Prostate gland (tissue), 2 donors: ENCODE data around the gene BDKRB2. TPM values are rescaled to one million over a fixed set of nuclear protein-coding genes. Genes with fewer than 3 reads are reported as not detected.

ENCODE experiments used
- DNase-seq: peaks from one replicate; pipeline ENCODE4 v3.0.0-alpha.2; 2019; ENCODE audit warnings: low spot score
- H3K27ac ChIP-seq, 2 donors: fragments of 200-600 bp; sonication (generic); 2 replicates each; pipeline ENCODE4 v1.5.1; 2017 to 2019
- H3K27me3 ChIP-seq: fragments of 200-600 bp; sonication (generic); replicated peaks from 2 replicates; pipeline ENCODE4 v1.5.1; 2019; ENCODE audit not compliant: insufficient read depth
- H3K36me3 ChIP-seq, 2 donors: fragments of 200-600 bp; sonication (generic); 1 replicate in 1 of 2; 2 replicates in 1 of 2; pipeline versions ENCODE4 v1.5.1 to v1.8.1; 2017 to 2019
- H3K4me1 ChIP-seq: fragments of 200-600 bp; sonication (generic); replicated peaks from 2 replicates; pipeline ENCODE4 v1.5.1; 2019
- H3K4me3 ChIP-seq, 2 donors: fragments of 200-600 bp; sonication (generic); 2 replicates each; pipeline ENCODE4 v1.5.1; 2017 to 2019
- H3K9me3 ChIP-seq: fragments of 200-600 bp; sonication (generic); 2 replicates; pipeline ENCODE4 v1.5.1; 2017
- POLR2A ChIP-seq: fragments of 450-650 bp; IDR thresholded peaks from one replicate; pipeline ENCODE4 v1.6.1; 2016; ENCODE audit warnings: antibody characterized with exemption, mild to moderate bottlenecking
- POLR2AphosphoS5 ChIP-seq: sonication (generic); formaldehyde crosslinking; IDR thresholded peaks from one replicate; pipeline ENCODE4 v1.6.1; 2017; ENCODE audit warnings: antibody characterized with exemption
- WGBS: methylation state at CpG from one replicate; pipeline ENCODE4 v1.1.5; 2018; 5-methylcytosine and 5-hydroxymethylcytosine counted together
- intact Hi-C: fragments of 100-400 bp; cut with DNase I; formaldehyde crosslinking; loops from one replicate; pipeline ENCODE4 v1.14.2; 2022
- total RNA-seq, 2 donors: library from RNA; depleted of rRNA; stranded (reverse); fragments of >200 nt; gene quantifications; one replicate each; pipeline ENCODE4 v1.1.0, GENCODE V29; 2016
- TF ChIP-seq, protein P1 (sequence below), 4 experiments: fragments of 200-600 bp in 2 of 4; fragments of 450-650 bp in 2 of 4; sonication (generic) in 2 of 4; IDR thresholded peaks; 1 replicate in 3 of 4; 2 replicates in 1 of 4; pipeline ENCODE4 v1.5.1; 2016 to 2019; ENCODE audit warnings: antibody characterized with exemption in 4 of 4, mild to moderate bottlenecking in 2 of 4, moderate library complexity in 2 of 4

BDKRB2 gene
- total RNA-seq, 2 donors from 2014 or later, result 0.97 to 1.2 TPM

- DNase-seq, result no peak
- Histone ChIP-seq H3K4me3 (no peak overlapping the region), H3K36me3 (no peaks in the 10 kb centered on the region), H3K4me1 (no peaks in the 10 kb centered on the region), H3K9me3 (no peaks in the 10 kb centered on the region), H3K27ac (no peak overlapping the region), H3K27me3 (no peaks in the 10 kb centered on the region)
- intact Hi-C loops, result no loop called here
- TF ChIP-seq POLR2A, result no peak
- no peak for TF ChIP-seq POLR2AphosphoS5
- TF ChIP-seq, protein P1, sequence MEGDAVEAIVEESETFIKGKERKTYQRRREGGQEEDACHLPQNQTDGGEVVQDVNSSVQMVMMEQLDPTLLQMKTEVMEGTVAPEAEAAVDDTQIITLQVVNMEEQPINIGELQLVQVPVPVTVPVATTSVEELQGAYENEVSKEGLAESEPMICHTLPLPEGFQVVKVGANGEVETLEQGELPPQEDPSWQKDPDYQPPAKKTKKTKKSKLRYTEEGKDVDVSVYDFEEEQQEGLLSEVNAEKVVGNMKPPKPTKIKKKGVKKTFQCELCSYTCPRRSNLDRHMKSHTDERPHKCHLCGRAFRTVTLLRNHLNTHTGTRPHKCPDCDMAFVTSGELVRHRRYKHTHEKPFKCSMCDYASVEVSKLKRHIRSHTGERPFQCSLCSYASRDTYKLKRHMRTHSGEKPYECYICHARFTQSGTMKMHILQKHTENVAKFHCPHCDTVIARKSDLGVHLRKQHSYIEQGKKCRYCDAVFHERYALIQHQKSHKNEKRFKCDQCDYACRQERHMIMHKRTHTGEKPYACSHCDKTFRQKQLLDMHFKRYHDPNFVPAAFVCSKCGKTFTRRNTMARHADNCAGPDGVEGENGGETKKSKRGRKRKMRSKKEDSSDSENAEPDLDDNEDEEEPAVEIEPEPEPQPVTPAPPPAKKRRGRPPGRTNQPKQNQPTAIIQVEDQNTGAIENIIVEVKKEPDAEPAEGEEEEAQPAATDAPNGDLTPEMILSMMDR (IDR thresholded peaks at IDR 0.05), result no peak
- WGBS, result 24% methylated on average over 9 of the region's 9 CpGs
Measured at GRCh38 chr14:96198430-96199130, 6.1 kb upstream of the BDKRB2 start.

DNA sequence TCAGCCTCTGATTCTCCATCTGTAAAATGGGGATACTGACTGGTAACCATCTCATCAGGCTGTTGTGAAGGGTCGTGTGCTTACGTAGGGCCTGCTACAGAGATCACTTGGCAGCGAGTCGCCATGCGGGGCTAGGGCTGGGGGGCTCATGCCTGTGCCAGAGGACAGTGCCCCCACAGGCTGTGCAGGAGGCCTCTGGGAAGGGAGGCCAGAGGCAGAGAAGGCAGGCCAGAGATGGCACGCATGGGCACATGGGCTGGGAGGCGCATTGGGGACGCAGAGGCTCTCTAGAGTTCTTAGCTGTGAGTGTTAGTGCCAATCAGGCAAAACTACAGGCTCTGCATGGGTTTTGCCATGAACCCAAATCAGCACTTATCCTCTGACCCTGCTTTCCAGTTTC lies 3.5 kb upstream of the BDKRB2 start:
- Histone ChIP-seq H3K4me3 (no peak overlapping the region), H3K27ac (no peak overlapping the region), H3K36me3 (no peaks in the 10 kb centered on the region), H3K4me1 (no peaks in the 10 kb centered on the region), H3K27me3 (no peaks in the 10 kb centered on the region), H3K9me3 (no peaks in the 10 kb centered on the region)
- no peak for DNase-seq
- WGBS, result 95% methylated on average over 8 of the region's 8 CpGs
- intact Hi-C loops, result no loop called here
- TF ChIP-seq POLR2A, result no peak
- no peak for TF ChIP-seq POLR2AphosphoS5
- TF ChIP-seq, protein P1 (IDR thresholded peaks at IDR 0.05), result no peak

DNA sequence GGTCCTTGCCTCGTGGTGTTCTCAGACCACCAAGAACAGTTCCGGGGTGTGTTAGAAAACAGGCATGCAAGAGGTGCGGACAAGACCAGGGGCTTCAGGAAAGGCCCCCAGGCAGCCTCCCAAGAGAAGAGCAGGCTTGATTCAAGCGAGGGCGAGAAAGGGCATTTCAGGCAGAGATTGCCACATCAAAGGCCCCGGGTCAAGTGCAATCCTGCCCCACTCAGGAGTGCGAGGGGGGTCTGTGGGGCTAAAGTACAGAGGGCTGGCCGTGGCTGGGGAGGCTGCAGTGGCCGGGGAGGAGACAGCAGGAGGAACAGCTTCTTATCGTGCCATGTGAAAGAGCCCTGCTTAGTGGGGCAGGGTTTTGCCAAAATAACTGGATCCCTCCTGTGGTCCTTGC lies 2.7 kb upstream of the BDKRB2 start:
- no peaks in the 10 kb centered on the region for H3K9me3 ChIP-seq
- 72% methylated on average over 10 of the region's 10 CpGs for WGBS
- DNase-seq, result no peak
- TF ChIP-seq POLR2AphosphoS5, result no peak
- TF ChIP-seq, protein P1 (IDR thresholded peaks at IDR 0.05), result no peak
- TF ChIP-seq POLR2A, result no peak
- no peaks in the 10 kb centered on the region for H3K36me3 ChIP-seq
- no peak overlapping the region for H3K27ac ChIP-seq
- H3K4me3 ChIP-seq, result no peak overlapping the region
- intact Hi-C loops, result no loop called here
- no peaks in the 10 kb centered on the region for H3K27me3 ChIP-seq
- H3K4me1 ChIP-seq, result no peaks in the 10 kb centered on the region

DNA sequence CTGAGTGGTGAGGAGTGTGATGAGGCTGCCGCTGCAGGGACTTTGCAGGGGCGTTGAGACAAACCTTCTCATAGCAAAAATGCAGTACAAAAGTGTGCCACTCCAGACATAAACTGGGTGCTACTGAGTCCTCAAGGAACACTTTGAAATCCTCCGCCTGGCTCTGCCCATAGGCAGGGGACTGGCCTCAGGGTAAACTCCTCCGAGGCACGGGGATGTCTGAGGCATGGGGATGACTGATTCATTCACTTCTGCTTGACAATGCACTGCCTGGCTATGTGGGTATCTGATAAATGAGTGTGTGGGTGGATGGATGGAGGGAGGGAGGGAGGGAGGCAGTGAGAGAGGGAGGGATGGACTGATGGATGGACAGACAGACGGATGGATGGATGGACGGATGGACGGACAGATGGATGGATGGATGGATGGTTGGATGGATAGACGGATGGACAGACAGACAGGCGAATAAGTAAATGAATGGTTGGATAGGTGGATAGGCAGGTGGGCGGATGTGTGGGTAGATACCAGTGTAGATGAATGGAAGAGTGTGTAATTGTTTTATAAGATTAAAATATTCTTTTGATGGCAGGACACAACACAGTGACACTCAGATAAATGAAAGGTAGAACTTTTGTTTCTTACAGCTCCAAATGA lies 2.1 kb upstream of the BDKRB2 start:
- Histone ChIP-seq H3K27ac (no peak overlapping the region), H3K27me3 (no peaks in the 10 kb centered on the region), H3K9me3 (no peaks in the 10 kb centered on the region), H3K4me3 (no peak overlapping the region), H3K4me1 (no peaks in the 10 kb centered on the region), H3K36me3 (no peaks in the 10 kb centered on the region)
- TF ChIP-seq POLR2AphosphoS5 (no peak), POLR2A (no peak)
- TF ChIP-seq, protein P1 (IDR thresholded peaks at IDR 0.05), result no peak
- intact Hi-C loops, result no loop called here
- no peak for DNase-seq
- 86% methylated on average over 11 of the region's 11 CpGs for WGBS

GRCh38 chr14:96203116-96203515 lies 1.5 kb upstream of the BDKRB2 start:
- intact Hi-C loops, result no loop called here
- WGBS, result 87% methylated on average over 3 of the region's 3 CpGs
- Histone ChIP-seq H3K4me1 (no peaks in the 10 kb centered on the region), H3K27me3 (no peaks in the 10 kb centered on the region), H3K27ac (no peak overlapping the region), H3K36me3 (no peaks in the 10 kb centered on the region), H3K9me3 (no peaks in the 10 kb centered on the region), H3K4me3 (no peak overlapping the region)
- TF ChIP-seq, protein P1 (IDR thresholded peaks at IDR 0.05), result no peak
- TF ChIP-seq POLR2A, result no peak
- no peak for TF ChIP-seq POLR2AphosphoS5
- no peak for DNase-seq
